Activated CD8-positive, alpha-beta memory T cell treated with anti-CD3 and anti-CD28 coated beads, Interleukin-2, amount 50 U/mL, for 48 hours (primary cell): Measurements from ENCODE around the gene GON4L.
A peak's percentile ranks its signal among the peaks of the same experiment; 100 is the strongest.
"Not testable (repeated sequence)": the region's sequence is repeated elsewhere in the genome, so short reads cannot be mapped to it uniquely, and the experiment has no call there.

Experiments
- DNase-seq: peaks from one replicate; pipeline ENCODE4 v3.0.0-alpha.2; 2020

GON4L gene

GRCh38 chr1:155856975-155857930 is at the start of gene GON4L:
Gene GON4L, minus strand, starts transcription at chr1:155857214. Its CDS starts 3,434 bp downstream, at chr1:155853780.
- peak; percentile 91 for DNase-seq

- no peak for DNase-seq
Observed at GRCh38 chr1:155904261-155904660, 47.2 kb upstream of the GON4L start.

- no peak for DNase-seq
Observed at GRCh38 chr1:155900161-155900560, 43.1 kb upstream of the GON4L start.

- DNase-seq, result no peak
Observed at GRCh38 chr1:155899683-155900082, 42.7 kb upstream of the GON4L start.

GRCh38 chr1:155898888-155899287 is 41.9 kb upstream of the GON4L start:
- DNase-seq, result no peak

GRCh38 chr1:155897746-155898145 is 40.7 kb upstream of the GON4L start:
- no peak for DNase-seq

- not testable (repeated sequence) for DNase-seq
Observed at GRCh38 chr1:155896476-155896875, 39.5 kb upstream of the GON4L start.

- DNase-seq, result not testable (repeated sequence)
Observed at GRCh38 chr1:155895617-155896016, 38.6 kb upstream of the GON4L start.

GRCh38 chr1:155893389-155894142 is 36.6 kb upstream of the GON4L start:
- DNase-seq, result no peak

- DNase-seq, result no peak
Observed at GRCh38 chr1:155892796-155893195, 35.8 kb upstream of the GON4L start.

GRCh38 chr1:155890251-155890650 is 33.2 kb upstream of the GON4L start:
- DNase-seq, result no peak

- no peak for DNase-seq
Observed at GRCh38 chr1:155889566-155889965, 32.6 kb upstream of the GON4L start.

- no peak for DNase-seq
Observed at GRCh38 chr1:155888481-155888880, 31.5 kb upstream of the GON4L start.

- DNase-seq, result no peak
Observed at GRCh38 chr1:155884982-155885381, 28.0 kb upstream of the GON4L start.

GRCh38 chr1:155884031-155884960 is 27.3 kb upstream of the GON4L start:
- no peak for DNase-seq

GRCh38 chr1:155882766-155883165 is 25.8 kb upstream of the GON4L start:
- DNase-seq, result no peak

GRCh38 chr1:155882235-155882634 is 25.2 kb upstream of the GON4L start:
- no peak for DNase-seq

GRCh38 chr1:155880950-155881349 is 23.9 kb upstream of the GON4L start:
- no peak for DNase-seq

- no peak for DNase-seq
Observed at GRCh38 chr1:155880251-155880650, 23.2 kb upstream of the GON4L start.

- no peak for DNase-seq
Observed at GRCh38 chr1:155877945-155878344, 20.9 kb upstream of the GON4L start.

- DNase-seq, result no peak
Observed at GRCh38 chr1:155873860-155874259, 16.8 kb upstream of the GON4L start.

- DNase-seq, result no peak
Observed at GRCh38 chr1:155872527-155872926, 15.5 kb upstream of the GON4L start.

- DNase-seq, result no peak
Observed at GRCh38 chr1:155871390-155871789, 14.4 kb upstream of the GON4L start.
